Islet precursor cell (in vitro differentiated cells): ENCODE data around the gene CPB1.

Source experiments
- DNase-seq: peaks from one replicate; pipeline ENCODE4 v3.0.0-alpha.2; 2018

Gene CPB1

GRCh38 chr3:148889828-148890227 lies 62.2 kb downstream of the CPB1 start:
- no peak for DNase-seq

- DNase-seq, result no peak
These were observed 68.5 kb downstream of the CPB1 start for GRCh38 chr3:148896062-148896461.

- no peak for DNase-seq
These were observed 74.6 kb downstream of the CPB1 start for GRCh38 chr3:148901987-148902791.

- no peak for DNase-seq
These were observed 75.4 kb downstream of the CPB1 start for GRCh38 chr3:148903022-148903442.

- no peak for DNase-seq
These were observed 76.3 kb downstream of the CPB1 start for GRCh38 chr3:148903941-148904340.

- no peak for DNase-seq
These were observed 79.1 kb downstream of the CPB1 start for GRCh38 chr3:148906667-148907066.
